B cell (primary cell): Measurements from ENCODE around the gene USH1C.

ENCODE experiments used
- EZH2 ChIP-seq: IDR thresholded peaks from 2 replicates; pipeline ENCODE4 v1.6.1; 2012; ENCODE audit warnings: borderline replicate concordance, low read depth, mild to moderate bottlenecking, moderate library complexity, low read length; ENCODE audit not compliant: insufficient read depth, poor library complexity, severe bottlenecking
- TF ChIP-seq, protein P1 (sequence below): fragments of 200-600 bp; IDR thresholded peaks from one replicate; pipeline ENCODE4 v1.8.0; 2022; ENCODE audit warnings: antibody characterized with exemption, mild to moderate bottlenecking

DNA sequence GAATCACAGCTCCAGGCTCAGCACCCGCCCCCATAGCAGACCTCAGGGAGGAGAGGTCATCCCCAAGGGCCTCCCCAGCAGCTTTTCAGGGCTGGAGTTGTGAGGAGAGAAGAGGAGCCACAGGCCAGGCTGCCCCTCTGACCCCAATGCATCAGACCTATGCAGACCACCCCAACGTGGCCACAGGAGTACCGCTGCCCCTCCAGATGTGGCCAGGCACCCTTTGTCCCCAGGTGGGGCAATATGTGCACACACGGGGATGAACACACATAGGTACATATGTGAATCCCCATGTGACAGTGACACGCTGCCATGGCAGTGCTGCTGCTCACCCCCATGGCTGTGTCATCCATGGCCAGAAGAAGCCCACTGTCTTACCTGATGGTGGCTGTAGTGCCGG lies 10.9 kb downstream of the USH1C start:
- TF ChIP-seq, protein P1, sequence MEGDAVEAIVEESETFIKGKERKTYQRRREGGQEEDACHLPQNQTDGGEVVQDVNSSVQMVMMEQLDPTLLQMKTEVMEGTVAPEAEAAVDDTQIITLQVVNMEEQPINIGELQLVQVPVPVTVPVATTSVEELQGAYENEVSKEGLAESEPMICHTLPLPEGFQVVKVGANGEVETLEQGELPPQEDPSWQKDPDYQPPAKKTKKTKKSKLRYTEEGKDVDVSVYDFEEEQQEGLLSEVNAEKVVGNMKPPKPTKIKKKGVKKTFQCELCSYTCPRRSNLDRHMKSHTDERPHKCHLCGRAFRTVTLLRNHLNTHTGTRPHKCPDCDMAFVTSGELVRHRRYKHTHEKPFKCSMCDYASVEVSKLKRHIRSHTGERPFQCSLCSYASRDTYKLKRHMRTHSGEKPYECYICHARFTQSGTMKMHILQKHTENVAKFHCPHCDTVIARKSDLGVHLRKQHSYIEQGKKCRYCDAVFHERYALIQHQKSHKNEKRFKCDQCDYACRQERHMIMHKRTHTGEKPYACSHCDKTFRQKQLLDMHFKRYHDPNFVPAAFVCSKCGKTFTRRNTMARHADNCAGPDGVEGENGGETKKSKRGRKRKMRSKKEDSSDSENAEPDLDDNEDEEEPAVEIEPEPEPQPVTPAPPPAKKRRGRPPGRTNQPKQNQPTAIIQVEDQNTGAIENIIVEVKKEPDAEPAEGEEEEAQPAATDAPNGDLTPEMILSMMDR, result no peak
- no peak for TF ChIP-seq EZH2
